DMS79 treated with DMSO at 0.1 percent for 48 hours (cell line): ENCODE measurements around the gene TCAIM.
A peak's percentile ranks its signal among the peaks of the same experiment; 100 is the strongest.
"Not testable (repeated sequence)": the region's sequence is repeated elsewhere in the genome, so short reads cannot be mapped to it uniquely, and the experiment has no call there.

Experiments
- DNase-seq: peaks from one replicate; lab custom pipeline; 2025; lab: John Stamatoyannopoulos, UW

The TCAIM gene

DNA sequence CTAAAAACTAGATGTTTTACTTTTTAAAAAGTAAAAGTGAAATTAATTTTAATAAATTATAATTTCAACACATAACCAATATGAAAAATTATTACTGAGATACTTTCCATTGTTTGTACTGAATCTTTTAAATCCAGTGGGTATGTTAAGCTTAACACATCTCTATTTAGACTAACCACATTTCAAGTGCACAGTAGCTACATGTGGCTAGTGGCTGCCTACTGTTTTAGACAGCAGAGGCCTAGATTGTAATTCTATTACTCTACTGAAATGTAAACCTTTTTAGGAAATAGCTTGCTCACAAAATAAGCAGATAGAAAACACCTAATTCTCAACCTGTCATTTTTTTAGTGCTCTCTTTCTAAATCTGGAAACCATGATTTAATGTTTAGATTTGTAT is 4.9 kb downstream of the TCAIM start:
- no peak for DNase-seq

DNA sequence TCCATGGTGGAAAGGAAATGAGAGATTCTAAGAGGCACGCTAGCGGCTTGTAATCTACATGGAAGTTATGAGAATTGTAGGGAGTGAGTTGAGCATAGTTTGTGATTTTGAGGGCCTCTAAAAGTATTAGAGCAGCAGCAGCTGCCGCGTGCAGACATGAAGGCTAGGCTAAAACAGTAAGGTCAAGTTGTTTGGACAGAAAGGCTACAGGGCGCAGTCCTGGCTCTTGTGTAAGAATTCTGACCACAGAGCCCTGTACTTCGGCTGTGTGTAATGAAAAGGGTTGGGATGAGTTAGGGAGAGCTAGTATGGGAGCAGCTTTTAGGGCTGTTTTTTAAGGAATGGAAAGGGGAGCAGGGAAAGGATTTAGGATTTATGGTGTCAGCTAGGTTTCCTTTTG is 8.0 kb downstream of the TCAIM start:
- DNase-seq: not testable (repeated sequence)

- no peak for DNase-seq
These were observed 10.4 kb downstream of the TCAIM start for GRCh38 chr3:44348993-44349392.

- no peak for DNase-seq
These were observed 14.9 kb downstream of the TCAIM start for GRCh38 chr3:44353355-44353924.

- DNase-seq: no peak
These were observed 16.9 kb downstream of the TCAIM start for GRCh38 chr3:44355362-44356033.

- DNase-seq: no peak
These were observed 20.7 kb downstream of the TCAIM start for GRCh38 chr3:44359146-44359751.

DNA sequence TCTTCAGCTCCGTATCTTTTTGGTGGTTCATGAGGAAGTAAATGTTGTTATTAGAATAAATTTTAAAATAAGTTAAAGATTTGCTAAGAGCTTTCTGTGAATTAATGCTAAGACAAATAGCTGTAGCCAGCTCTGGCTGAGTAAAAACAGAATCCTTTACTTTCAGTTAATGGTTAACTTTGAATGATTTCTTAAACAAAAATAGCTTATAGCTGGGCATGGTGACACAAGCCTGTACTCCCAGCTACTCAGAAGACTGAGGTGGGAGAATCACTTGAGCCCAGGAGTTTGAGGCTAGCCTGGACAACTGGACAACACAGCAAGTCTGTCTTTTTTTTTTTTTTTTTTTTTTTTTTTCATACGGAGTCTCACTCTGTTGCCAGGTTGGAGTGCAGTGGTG is 25.0 kb downstream of the TCAIM start:
- DNase-seq: no peak

DNA sequence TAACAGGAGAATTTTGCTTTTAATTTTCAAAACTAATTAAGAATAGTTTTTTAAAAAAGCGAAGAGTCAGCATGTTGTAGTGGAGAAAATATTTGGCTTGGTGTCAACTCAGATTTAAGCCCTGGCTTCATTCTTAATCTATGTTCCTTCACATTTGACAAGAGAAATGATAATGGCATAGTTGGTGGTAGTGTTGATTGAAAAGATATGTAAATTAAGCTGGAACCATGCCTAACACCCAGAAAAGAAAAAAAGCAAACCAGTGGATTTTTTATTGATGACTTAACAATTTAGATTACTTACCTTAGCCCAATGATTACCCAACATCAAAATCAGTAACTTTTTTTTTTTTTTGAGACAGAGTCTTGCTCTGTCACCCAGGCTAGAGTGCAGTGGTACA is 27.4 kb downstream of the TCAIM start:
- no peak for DNase-seq

DNA sequence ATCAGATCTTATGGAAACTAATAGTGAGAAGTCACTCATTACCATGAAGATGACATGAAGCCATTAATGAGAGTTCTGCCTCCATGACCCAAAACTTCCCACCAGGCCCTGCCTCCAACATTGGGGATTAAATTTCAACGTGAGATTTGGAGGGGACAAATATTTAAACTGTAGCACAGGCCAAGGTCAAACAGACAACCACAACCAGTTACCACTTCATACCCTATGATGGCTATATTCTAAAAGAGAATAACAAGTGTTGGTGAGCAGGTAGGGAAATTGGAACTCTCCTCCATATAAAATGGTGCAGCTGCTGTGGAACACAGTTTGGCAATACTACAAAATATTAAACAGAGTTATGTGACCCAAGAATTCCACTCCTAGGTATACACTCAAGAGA is 36.9 kb downstream of the TCAIM start:
- no peak for DNase-seq

- no peak for DNase-seq
These were observed 48.8 kb downstream of the TCAIM start for GRCh38 chr3:44387404-44387803.

- DNase-seq: no peak
These were observed 53.9 kb downstream of the TCAIM start for GRCh38 chr3:44392489-44392888.

DNA sequence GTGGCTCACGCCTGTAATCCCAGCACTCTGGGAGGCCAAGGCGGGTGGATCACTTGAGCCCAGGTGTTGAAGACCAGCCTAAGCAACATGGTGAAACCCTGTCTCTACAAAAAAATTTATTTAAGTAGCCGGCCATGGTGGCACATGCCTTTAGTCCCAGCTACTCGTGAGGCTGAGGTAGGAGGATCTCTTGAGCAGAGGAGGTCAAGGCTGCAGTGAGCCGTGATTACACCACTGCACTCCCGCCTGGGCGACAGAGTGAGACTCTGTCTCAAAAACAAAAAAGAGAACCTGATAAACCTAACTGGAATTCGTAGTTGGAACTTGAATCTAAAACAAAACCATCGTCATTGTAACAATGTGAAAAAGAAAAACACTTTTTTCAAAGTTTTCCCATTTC is 57.1 kb downstream of the TCAIM start:
- DNase-seq: no peak

DNA sequence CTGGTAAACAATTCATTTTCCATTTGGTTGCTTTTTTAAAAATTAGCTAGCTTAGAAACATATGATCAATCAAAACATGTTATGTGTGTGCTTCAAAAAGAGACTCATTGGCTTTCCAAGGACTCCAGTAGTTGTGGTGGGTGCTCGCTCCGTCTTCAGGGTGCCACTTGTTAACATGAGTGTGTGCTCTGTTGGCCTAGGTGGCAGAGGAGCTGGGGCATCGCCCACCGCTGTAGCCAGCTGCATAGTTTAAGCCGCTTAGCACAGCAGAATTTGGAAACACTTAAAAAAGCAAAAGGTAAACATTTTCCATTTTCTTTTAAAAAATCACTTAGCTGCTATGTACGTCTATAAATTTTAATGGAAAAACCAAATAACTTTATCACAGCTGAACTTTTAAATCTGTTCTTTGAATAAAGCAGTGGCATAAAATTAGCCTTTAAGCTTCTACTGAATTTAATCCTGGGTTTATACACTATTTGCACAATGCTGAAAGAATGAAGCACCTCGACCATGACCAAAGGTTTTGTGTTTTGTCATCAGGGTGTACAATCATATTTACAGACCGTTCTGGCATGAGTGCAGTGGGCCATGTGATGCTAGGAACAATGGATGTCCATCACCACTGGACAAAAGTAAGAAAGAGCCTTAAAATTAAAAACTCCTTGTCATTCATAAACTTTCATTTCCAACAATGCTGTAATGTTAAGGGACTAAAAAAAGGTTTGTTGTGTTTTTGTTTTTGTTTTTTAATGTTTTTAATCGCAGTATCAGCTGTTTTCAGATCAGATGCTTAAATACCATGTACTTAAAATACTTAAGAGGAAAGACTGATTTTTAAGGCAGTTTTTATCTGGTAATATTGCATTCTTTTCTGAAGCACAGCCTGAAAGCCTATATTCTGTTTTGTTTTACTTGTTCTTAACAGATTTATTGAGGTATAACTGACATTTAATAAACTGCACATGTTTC is 57.9 kb downstream of the TCAIM start:
- peak; percentile 30 for DNase-seq

DNA sequence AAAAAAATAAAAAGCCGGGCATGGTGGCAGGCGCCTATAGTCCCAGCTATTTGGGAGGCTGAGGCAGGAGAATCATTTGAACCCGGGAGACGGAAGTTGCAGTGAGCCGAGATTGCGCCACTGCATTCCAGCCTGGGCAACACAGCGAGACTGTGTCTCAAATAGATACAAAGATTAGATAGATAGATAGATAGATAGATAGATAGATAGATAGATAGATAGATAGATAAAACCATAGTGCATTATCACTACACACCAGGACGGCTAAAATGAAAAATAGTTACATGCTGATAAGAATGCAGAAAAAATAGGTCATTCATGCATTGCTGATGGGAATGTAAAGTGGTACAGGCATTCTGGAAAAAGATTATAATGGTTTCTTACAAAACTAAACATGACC is 59.7 kb downstream of the TCAIM start:
- not testable (repeated sequence) for DNase-seq

GRCh38 chr3:44398853-44399252 is 60.3 kb downstream of the TCAIM start:
- no peak for DNase-seq

DNA sequence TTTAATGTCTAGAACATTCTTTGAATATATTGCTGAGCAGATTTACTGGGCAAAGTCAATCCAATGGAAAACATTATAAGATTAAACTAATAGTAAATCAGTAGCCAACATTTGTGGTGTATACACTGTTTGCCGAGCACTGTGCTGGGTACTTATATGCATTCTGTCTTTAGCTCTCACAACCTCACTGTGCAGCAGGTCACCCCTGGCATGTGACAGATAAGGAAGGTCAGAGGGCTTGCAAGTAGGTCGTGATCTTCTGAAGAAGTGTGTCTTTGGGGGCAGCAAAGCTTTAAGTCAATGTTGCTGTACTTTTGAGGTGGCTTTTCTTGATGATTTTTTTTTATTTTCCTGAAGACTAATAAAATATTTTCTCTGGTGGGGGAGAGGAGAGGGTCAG is 62.2 kb downstream of the TCAIM start:
- DNase-seq: no peak

GRCh38 chr3:44402548-44402947 is 64.0 kb downstream of the TCAIM start:
- no peak for DNase-seq

DNA sequence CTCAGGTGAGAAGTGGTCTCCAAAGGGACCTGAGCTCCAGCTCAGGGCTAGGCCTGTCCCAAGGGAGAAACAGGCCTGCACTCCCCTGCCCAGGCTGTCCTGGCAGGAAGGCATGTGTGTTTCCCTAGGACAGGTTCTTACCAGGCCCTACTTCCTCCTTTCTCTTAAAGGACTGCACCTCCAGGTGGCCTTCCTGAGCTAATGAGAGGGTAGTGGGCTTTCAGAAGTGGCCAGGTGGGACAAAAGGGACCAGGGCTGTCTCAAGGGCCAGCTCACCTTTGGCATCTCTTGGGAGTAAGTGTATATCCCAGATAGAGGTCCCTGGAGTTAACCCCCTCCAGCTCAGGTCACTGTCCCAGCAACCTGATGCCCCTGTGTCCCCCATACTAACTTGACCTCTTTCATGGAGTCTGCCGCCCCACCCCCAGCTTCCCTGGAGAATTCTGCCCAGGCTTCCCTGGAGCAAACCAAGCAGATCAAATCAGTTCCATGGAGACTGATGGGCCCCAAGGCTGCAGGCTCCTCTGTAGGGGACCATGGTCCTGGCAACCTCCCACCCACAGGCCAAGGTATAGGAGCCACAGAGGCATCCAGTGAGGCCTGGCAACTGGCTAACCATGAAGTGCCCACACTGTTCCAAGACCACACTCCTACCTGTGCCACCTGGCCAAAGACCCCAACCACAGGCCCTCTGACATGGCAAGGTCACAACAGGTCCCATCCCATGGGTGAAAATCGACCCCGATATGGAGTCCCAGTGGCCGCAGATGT is 71.3 kb downstream of the TCAIM start:
- no peak for DNase-seq

- DNase-seq: no peak
These were observed 72.6 kb downstream of the TCAIM start for GRCh38 chr3:44411031-44411645.

DNA sequence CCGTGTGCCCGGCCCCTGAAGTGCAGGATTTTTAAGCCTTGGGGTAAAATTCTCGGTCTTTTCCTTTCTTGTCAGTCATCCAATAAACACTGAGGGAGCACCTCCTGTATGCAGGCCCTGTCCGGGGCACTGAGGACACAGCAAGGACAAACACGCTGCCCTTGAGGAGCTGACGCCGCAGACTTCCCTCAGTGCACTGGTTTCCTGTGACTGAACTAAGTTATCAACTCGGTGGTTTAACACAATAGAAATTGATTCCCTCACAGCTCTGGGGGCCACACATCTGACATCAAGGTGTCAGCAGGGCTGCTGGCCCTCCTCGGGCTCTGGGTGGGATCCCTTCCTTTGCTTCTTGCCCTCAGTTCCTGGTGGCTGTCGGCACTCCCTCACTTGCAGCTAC is 73.8 kb downstream of the TCAIM start:
- DNase-seq: no peak

DNA sequence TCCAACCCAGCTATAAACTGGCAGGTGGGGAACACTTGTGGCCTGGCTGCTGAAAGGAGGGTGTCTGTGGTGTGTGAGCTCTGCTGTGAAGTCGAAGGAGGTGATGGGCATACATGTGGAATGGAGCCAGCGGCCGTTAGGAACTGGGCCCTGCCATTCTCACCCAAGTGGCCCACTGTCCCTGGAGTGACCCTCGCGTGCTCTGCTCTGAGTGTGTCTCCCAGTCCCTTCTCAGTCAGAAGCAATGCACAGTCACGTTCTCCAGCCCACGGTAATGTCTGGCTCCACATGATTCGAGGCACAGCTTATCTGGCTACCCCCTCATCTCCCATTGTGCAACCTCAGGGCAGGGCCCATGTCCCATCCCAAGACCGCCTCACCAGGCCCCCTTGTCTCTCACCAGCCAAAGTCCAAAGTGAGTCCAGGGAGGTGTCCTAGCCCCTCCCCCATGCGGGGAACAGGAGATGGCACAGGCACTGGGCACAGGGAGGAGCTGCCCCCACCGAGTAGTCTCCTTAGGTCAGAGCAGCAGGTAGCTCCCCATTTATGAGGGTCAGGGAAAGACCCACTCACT is 76.0 kb downstream of the TCAIM start:
- DNase-seq: no peak
